ENCODE data around the gene HAGHL. TPM values are rescaled to one million over a fixed set of nuclear protein-coding genes. Genes with fewer than 3 reads are reported as not detected.
A peak's percentile ranks its signal among the peaks of the same experiment; 100 is the strongest.

The HAGHL gene
- total and polyA plus RNA-seq, 4 donors = 4.1 to 26.7 (median 13.1) TPM

DNA sequence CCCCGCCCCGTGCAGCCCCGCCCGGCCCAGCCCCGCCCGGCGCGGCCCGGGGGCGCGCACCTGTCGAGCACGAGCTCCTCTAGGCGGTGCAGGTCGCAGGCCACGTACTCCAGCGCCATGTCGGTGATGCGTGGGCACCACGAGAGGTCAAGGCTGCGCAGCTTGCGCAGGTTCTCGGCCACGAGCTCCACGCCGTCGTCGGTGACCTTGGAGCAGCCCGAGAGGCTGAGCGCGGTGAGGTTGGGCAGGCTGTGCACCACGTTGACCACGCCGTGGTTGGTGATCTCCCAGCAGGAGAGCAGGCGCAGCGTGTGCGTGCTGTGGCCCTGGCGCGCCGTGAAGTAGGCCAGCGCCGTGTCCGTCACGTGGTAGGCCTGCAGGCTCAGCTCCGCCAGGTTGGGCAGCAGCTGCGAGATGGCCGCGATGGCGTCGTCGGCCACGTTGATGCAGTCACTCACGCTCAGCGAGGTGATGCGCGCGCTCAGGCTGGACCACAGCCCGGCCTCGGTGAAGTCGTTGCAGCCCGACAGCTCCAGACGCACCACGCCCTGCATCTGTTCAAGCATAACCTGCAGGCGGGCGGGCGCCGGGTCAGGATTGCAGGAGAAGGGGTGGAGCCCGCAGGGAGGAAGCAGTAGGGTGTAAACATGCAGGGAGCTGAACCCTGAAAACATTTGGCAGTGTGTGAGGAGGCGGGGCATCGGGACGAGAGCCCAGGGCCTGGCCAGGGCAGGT, 31.4 kb upstream of the HAGHL start:
- 3 to 4% methylated on average over 70 to 71 of the region's 71 CpGs for WGBS, 2 donors
- Histone ChIP-seq H3K4me1 (ENCODE audit: control insufficient read depth in 5 of 5, insufficient read depth in 5 of 5, low read length in 5 of 5) (peaks cover 0 to 16% (median 2%) of the 10 kb centered on the region in 5 donors), H3K4me3 (peak overlapping the region; percentile 2), H3K9ac (ENCODE audit: insufficient read depth in 1 of 2, low read length in 2 of 2) (no peak overlapping the region), H3K27ac (ENCODE audit: low read depth in 1 of 2, low read length in 1 of 2) (no peak overlapping the region), H3K27me3 (ENCODE audit: control insufficient read depth in 3 of 3, insufficient read depth in 3 of 3, low read length in 2 of 3) (peaks cover 0 to 40% (median 25%) of the 10 kb centered on the region in 3 donors), H3K36me3 (ENCODE audit: control insufficient read depth in 4 of 4, insufficient read depth in 4 of 4, low read length in 4 of 4) (no peaks in the 10 kb centered on the region), H3K9me3 (ENCODE audit: control insufficient read depth in 4 of 4, insufficient read depth in 3 of 4, low read length in 3 of 4) (peaks cover 0 to 8% (median 0%) of the 10 kb centered on the region in 4 donors)
- TF ChIP-seq, protein P1, sequence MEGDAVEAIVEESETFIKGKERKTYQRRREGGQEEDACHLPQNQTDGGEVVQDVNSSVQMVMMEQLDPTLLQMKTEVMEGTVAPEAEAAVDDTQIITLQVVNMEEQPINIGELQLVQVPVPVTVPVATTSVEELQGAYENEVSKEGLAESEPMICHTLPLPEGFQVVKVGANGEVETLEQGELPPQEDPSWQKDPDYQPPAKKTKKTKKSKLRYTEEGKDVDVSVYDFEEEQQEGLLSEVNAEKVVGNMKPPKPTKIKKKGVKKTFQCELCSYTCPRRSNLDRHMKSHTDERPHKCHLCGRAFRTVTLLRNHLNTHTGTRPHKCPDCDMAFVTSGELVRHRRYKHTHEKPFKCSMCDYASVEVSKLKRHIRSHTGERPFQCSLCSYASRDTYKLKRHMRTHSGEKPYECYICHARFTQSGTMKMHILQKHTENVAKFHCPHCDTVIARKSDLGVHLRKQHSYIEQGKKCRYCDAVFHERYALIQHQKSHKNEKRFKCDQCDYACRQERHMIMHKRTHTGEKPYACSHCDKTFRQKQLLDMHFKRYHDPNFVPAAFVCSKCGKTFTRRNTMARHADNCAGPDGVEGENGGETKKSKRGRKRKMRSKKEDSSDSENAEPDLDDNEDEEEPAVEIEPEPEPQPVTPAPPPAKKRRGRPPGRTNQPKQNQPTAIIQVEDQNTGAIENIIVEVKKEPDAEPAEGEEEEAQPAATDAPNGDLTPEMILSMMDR (IDR thresholded peaks at IDR 0.05; ENCODE audit: control extremely low read depth, extremely low read depth) = no peak
- peak; percentile 36 for ATAC-seq (ENCODE audit: insufficient read depth, low FRiP score)
- no peak for DNase-seq

DNA sequence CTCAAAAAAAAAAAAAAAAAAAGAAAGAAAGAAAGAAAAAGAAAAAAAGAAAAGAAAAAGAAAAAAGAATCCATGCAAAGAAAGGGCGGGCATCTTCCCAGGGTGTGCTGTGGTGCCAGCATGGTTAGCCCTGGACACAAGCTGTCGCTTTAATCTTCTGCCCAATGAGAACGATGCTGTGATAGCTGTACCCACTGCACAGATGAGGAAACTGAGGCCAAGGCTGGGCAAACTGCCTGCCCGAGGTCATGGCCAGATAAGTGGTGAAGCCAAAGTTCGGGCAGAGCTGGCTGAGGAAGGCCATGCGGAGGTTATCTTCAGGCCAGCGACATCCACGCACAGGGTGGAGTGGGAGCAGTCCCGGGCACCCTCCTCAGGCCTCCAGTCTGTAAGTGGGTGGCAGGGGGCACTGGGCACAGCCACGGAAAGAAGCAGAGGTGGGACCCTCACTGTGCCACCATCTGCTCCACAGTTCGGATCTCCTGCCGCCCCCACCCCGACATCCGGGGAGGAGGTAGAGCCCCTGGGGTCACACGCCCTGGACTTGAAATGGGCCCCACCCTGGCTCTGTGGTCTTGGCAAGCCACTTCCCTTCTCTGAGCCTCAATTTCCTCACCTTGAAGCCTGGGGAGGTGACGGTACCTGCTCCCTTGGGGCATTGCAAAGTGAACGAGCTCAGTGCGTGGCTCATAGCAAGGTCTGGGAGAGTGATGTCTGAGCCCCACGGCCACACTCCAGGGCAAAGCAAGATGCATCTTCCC, 27.8 kb upstream of the HAGHL start:
- no peak for DNase-seq
- WGBS, 2 donors = 70 to 76% methylated on average over 18 to 19 of the region's 19 CpGs
- H3K9me3 ChIP-seq (ENCODE audit: control insufficient read depth in 4 of 4, insufficient read depth in 3 of 4, low read length in 3 of 4) = peaks cover 0 to 5% (median 0%) of the 10 kb centered on the region in 4 donors
- no peak overlapping the region for H3K4me3 ChIP-seq
- H3K36me3 ChIP-seq (ENCODE audit: control insufficient read depth in 4 of 4, insufficient read depth in 4 of 4, low read length in 4 of 4) = no peaks in the 10 kb centered on the region
- no peak overlapping the region for H3K9ac ChIP-seq (ENCODE audit: insufficient read depth in 1 of 2, low read length in 2 of 2)
- H3K27ac ChIP-seq (ENCODE audit: low read depth in 1 of 2, low read length in 1 of 2) = no peak overlapping the region
- H3K27me3 ChIP-seq (ENCODE audit: control insufficient read depth in 3 of 3, insufficient read depth in 3 of 3, low read length in 2 of 3) = peaks cover 0 to 48% (median 32%) of the 10 kb centered on the region in 3 donors
- no peak for ATAC-seq (ENCODE audit: insufficient read depth, low FRiP score)
- TF ChIP-seq, protein P1 (IDR thresholded peaks at IDR 0.05; ENCODE audit: control extremely low read depth, extremely low read depth) = no peak
- peaks cover 0 to 13% (median 2%) of the 10 kb centered on the region in 5 donors for H3K4me1 ChIP-seq (ENCODE audit: control insufficient read depth in 5 of 5, insufficient read depth in 5 of 5, low read length in 5 of 5)

DNA sequence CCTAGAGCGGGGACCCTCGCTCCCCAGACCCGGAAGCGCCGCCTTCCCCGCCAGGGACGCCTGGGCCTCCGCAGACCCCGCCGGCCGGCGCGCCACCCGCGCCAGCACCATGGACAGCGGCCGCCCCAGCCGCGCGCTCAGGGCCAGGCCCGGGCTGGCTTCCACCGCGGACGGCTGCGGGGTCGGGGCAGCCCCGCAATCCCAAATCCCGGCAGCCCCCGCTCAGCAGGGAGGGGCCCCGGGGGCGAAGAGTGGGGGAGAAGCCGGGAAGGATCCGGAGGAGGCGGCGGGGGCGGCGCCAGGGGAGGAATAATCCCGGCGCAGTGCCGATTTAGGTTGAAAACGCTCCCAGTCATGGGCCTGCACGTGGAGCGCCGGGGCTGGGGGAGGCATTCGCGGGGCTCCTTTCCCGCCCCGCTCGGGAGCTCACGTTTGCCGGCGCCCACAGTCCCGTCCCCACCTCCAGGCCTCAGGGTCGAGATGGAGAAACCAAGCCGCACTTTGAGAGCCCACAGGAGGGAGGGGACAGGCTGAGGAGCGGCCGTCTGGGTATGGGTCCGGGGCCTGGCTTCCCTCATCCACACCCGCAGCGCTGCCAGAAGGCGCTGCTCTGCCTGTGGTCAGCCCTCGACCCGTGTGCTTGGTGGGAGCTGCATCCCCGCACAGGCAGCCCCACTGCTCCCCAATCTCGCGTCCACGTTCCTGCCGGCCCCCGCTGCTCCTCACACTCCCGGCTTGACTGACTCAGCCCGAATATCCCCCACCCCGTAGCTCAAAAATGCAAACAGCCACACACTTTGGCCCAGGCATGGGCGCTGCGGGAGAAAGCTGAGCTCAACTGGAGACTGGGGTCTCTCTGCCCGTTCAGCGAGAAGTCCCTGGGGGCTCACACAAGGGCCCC, 26.0 kb upstream of the HAGHL start:
- 5 to 9% methylated on average over 59 to 76 of the region's 76 CpGs for WGBS, 2 donors
- no peaks in the 10 kb centered on the region for H3K4me1 ChIP-seq (ENCODE audit: control insufficient read depth in 5 of 5, insufficient read depth in 5 of 5, low read length in 5 of 5)
- no peak for ATAC-seq (ENCODE audit: insufficient read depth, low FRiP score)

More for the DNA sequence above, 26.0 kb upstream of the HAGHL start:
- Histone ChIP-seq H3K27ac (ENCODE audit: low read depth in 1 of 2, low read length in 1 of 2) (no peak overlapping the region), H3K9me3 (ENCODE audit: control insufficient read depth in 4 of 4, insufficient read depth in 3 of 4, low read length in 3 of 4) (no peaks in the 10 kb centered on the region), H3K9ac (ENCODE audit: insufficient read depth in 1 of 2, low read length in 2 of 2) (no peak overlapping the region), H3K27me3 (ENCODE audit: control insufficient read depth in 3 of 3, insufficient read depth in 3 of 3, low read length in 2 of 3) (peaks cover 3 to 48% (median 27%) of the 10 kb centered on the region in 3 donors), H3K36me3 (ENCODE audit: control insufficient read depth in 4 of 4, insufficient read depth in 4 of 4, low read length in 4 of 4) (no peaks in the 10 kb centered on the region), H3K4me3 (no peak overlapping the region)
- TF ChIP-seq, protein P1 (IDR thresholded peaks at IDR 0.05; ENCODE audit: control extremely low read depth, extremely low read depth) = no peak
- peak; percentile 48 to 63 (median 52) for DNase-seq

Data from lung (tissue), 12 donors.